ENCODE data around the gene BLOC1S5.

DNA sequence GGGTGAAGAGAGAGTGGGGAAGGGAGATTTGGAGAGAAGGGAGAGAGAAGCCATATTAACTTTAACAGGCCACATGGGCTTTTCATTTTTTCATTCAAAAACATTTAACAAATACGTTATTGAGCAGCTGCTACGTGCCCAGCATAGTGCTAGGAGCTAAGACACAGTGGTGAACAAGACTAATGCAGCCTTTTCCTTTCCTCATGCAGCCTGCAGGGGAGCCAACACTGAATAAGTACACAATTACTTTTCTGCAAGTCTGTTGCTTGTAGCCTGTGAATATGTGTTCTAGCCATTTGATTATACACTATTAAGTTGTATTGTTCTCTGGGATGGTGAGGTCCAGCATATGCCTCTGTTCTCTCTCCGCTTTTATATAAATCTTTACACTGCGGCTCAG is 1.9 kb upstream of the BLOC1S5 start:
- TF ChIP-seq, protein P1, sequence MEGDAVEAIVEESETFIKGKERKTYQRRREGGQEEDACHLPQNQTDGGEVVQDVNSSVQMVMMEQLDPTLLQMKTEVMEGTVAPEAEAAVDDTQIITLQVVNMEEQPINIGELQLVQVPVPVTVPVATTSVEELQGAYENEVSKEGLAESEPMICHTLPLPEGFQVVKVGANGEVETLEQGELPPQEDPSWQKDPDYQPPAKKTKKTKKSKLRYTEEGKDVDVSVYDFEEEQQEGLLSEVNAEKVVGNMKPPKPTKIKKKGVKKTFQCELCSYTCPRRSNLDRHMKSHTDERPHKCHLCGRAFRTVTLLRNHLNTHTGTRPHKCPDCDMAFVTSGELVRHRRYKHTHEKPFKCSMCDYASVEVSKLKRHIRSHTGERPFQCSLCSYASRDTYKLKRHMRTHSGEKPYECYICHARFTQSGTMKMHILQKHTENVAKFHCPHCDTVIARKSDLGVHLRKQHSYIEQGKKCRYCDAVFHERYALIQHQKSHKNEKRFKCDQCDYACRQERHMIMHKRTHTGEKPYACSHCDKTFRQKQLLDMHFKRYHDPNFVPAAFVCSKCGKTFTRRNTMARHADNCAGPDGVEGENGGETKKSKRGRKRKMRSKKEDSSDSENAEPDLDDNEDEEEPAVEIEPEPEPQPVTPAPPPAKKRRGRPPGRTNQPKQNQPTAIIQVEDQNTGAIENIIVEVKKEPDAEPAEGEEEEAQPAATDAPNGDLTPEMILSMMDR (IDR thresholded peaks at IDR 0.05): no peak
- no peak for TF ChIP-seq POLR2A (IDR thresholded peaks at IDR 0.05)

Data from stomach (tissue), 4 donors.